MV-4-11 (cell line): ENCODE data around the gene IGSF1.

ENCODE experiments used
- DNase-seq: peaks from one replicate; lab custom pipeline; 2025; lab: John Stamatoyannopoulos, UW

The IGSF1 gene

DNA sequence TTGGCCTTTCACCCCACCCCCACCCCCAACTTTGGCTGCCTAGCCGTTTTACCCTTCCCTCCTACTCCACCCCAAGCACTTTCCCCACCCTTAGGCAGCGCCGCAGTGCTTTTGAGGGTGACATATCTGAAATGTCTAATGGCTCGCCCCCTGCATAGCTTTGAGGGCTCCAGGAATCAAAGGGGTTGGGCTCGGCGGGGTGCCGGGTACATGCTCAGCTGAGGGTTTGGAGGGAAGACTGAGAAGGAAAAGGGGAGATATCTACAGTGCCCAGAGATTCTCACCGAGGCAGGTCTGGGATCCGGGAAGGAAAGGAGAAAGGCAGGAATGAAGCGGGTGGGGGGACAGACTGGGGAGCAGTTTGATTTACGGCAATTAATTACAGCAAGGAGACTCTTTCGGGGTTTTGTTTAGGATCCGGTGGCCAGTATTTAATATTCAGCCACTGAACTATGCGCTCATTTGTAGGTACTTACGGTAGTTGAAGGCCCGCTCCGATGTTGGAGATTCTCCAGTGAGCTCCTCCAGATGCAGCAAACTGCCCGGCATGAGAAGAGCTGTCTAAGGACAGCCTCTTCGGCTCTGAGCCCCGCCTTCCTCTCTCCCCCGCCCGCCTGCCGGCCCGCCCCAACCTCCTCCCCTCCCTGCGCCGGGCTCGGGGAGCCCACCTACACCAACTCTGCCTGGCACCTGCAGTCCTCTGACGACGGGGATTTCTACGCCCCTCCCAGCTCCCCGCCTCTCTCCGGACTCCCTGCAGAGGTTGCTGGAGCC, at the start of gene IGSF1:
Gene IGSF1 (minus strand): TSS at position 569 of the 774 bp plus-strand sequence. CDS start 2,632 bp downstream, outside the sequence.
- DNase-seq, result no peak

GRCh38 chrX:131332331-131332730, 43.2 kb upstream of the IGSF1 start:
- DNase-seq, result no peak

- no peak for DNase-seq
These were observed 42.0 kb upstream of the IGSF1 start for GRCh38 chrX:131331152-131331551.

- no peak for DNase-seq
These were observed 41.6 kb upstream of the IGSF1 start for GRCh38 chrX:131330735-131331134.

- DNase-seq, result no peak
These were observed 33.5 kb upstream of the IGSF1 start for GRCh38 chrX:131322651-131323050.

GRCh38 chrX:131317326-131317725, 28.2 kb upstream of the IGSF1 start:
- no peak for DNase-seq

DNA sequence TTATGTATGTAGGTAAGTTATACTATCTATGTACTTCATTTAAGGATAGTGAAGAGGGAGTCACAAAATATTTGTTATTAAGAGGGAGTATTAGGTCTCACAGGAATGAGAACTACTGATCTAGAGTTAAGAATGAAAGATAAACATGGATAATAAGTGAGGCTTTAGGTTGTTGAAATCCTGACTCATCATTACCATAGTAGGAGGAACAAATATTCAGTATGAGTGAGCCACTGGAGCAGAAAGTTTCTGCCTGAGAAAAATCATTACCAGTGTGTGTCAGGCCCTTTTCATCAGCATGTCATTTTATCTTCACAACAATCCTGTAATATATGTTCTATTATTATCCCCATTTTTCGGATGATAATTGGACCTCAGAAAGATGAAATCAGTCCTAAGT, 27.2 kb upstream of the IGSF1 start:
- DNase-seq, result no peak

- DNase-seq, result peak; percentile 32
These were observed 19.9 kb upstream of the IGSF1 start for GRCh38 chrX:131308980-131309379.

- DNase-seq, result no peak
These were observed 17.5 kb upstream of the IGSF1 start for GRCh38 chrX:131306601-131307000.

- no peak for DNase-seq
These were observed 16.8 kb upstream of the IGSF1 start for GRCh38 chrX:131305926-131306325.

DNA sequence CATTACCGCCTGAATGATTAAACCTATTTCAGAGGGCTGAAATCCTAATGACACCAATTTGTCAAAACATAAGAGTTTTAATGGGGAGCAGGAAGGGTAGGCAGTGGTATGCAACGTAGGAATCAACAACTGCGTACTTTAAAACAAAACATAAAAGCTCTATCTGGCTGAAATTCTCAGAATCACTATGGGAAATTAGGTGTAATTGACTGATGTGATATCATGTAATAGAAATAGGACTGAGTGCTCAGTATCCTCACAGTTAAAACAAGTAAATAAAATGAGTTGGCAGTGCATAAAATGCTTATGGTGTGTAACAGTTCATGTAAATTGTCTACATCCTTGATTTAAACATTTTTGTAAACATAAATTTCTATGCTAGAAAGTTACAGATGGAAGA, 13.6 kb upstream of the IGSF1 start:
- DNase-seq, result no peak

- DNase-seq, result no peak
These were observed 12.0 kb upstream of the IGSF1 start for GRCh38 chrX:131301155-131301554.

DNA sequence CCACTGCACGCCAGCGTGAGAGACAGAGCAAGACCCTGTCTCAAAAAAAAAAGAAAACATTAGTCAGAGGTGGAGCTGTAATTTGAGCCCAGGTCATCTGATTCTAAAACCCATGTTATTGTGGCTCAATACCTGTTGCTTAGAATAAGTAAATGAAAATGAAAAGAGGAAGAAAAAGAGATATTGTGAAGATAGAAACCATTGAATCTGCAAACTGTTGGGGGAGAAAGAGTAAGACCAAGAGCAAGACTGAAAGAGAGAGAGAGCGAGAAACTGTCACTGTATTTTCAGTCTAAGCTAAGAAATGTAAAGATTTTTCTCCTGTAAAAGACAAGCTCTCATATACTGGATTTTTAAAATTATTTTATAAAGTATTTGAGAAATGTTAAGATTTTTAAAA, 9.7 kb upstream of the IGSF1 start:
- no peak for DNase-seq

- DNase-seq, result no peak
These were observed 8.9 kb upstream of the IGSF1 start for GRCh38 chrX:131298036-131298435.

- no peak for DNase-seq
These were observed 421 bp upstream of the IGSF1 start for GRCh38 chrX:131289527-131289926.

DNA sequence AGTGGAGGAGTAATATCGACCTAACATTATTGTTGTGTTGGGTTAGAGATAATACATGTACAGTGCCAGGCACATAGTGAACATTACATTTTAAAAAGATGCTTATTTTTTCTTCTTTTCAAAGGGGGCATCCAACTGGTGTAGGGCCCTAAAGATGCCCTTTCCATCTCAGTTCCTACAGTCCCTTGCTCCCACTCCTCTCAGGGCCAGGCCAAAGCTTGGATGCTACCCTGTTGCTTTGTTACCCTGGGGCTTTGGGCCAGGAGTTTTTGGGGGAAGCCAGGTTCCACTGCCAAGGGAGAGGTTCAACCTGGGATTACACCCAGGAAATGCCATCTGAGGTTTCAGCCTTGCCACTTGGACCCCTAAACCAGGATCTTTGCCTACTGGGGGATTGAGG, 918 bp downstream of the IGSF1 start:
- DNase-seq, result no peak

- no peak for DNase-seq
These were observed 1.4 kb downstream of the IGSF1 start for GRCh38 chrX:131287560-131288179.

DNA sequence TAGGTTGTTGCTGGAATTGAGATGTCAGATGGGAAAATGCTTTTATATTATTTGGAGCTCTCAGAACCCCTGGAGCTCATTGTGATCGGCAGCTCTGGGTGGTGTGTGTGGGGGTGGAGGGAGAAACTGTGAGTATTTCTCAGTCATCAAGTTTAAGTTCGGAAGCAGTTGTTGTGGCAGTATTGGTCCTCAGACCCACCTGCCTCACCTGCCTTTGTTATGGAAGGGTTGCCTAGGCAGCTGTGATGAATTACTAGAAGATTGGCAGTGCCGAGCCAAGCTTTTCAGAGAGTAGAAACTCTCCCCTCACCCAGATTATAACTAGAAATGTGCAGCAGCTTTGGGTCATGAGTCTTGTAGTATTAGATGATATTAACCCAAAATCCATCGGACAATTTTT, 9.5 kb downstream of the IGSF1 start:
- no peak for DNase-seq

GRCh38 chrX:131279197-131279596, 9.9 kb downstream of the IGSF1 start:
- DNase-seq, result no peak

- no peak for DNase-seq
These were observed 11.5 kb downstream of the IGSF1 start for GRCh38 chrX:131277543-131278136.

GRCh38 chrX:131273011-131273410, 16.1 kb downstream of the IGSF1 start:
- DNase-seq, result no peak

DNA sequence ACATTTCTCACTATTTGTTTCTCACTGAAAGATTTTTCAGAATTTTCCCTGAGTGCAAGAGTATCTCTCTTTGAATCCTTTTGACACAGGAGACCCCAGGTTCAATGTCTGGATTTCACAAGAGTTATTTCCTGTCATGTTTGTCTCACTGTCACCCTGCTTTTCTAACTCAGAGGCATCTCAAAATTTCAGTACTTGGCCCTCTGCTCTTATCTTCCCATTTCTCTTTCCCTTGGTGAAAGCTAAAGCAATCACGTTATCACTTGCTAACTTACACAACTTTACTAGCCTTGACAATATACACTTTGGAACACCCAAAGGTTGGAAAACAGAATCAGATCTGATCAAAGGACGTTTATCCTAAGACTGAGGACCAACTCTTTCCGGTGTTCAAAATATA, 17.3 kb downstream of the IGSF1 start:
- DNase-seq, result no peak

DNA sequence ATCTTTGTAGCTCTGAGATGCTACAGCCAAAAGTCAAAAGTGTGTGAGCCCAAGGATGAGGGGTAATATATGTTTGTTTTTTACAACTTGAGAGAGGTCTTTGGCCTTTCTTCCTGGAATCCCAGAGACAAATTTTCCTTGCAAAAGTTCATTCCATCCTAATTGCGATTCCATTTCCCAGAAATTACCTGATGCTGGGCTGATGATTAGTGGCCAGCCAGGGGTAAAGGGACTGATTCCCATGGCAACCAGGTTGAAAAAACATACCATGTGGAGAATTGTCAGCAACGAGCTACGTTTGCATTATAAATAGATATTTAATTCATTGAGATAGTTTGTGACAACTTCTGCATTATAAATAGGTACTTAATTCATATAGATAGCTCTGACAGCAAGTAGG, 17.8 kb downstream of the IGSF1 start:
- no peak for DNase-seq
